HG03378 (cell line): ENCODE data around the gene CMTM8.

Experiments
- ATAC-seq: cut with Tn5 transposase; IDR thresholded peaks from one replicate; pipeline ENCODE4 v1.9.1; 2021; ENCODE audit warnings: mild to moderate bottlenecking, moderate library complexity; ENCODE audit not compliant: unreplicated experiment

CMTM8 gene

DNA sequence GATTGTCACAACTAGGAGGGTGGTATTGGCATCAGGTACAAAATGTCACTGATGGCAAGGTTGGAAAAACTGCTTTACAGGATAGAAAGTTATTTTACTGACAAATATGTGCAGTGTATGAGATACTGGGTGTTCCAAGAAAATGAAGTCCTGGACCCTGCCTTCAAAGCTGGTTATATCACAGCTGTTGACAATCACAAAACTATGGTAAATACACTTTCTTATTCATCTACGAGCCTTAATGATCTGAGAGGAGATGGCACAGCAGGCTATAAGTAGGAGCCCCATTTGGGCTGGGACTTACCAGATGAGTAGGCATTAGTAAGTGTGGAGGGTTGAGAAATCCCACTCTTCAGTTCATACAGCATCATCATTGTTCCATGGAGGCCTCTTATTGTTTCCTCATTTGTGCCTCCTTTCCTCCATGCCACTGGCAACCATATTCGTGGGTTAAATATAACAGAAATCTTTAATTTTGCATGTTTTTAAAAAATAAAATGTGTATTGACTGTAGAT lies 66.9 kb downstream of the CMTM8 start:
- no peak for ATAC-seq

DNA sequence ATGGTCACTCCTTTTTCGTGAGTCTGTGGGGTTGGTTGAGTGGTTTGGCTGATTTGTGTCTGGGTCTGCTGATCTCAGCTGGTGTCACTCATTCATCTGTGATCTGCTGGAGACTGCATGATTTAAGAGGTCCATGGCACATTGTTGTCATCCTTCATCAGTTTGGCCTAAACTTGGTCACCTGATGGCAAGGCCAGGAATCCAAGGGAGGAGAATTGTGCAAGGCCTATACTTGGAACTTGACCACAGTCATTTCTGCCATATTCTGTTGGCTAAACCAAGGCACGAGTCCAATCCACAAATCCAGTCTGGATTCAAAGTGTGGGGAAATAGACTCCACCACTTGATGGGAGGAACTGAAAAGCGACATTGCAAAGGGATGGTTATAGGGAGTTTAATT lies 67.6 kb downstream of the CMTM8 start:
- ATAC-seq: no peak

DNA sequence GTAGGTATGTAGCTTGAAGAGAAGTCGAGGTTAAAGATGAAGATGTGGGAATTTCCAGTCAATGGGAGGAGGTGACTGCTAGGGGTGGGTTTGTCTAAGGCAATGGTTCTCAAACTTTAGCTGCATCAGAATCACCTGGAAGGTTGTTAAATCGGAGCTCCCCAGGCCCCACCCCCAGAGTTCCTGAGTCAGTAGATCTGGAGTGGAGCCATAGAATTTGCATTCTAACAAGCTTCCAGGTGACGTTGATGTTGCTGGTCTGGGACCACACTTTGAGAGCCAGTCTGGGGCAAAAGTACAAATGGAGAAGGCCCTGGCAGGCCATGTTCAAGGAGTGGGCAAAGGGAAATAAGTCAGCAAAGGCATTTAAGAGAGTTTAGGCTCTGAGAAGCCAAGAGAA lies 69.1 kb downstream of the CMTM8 start:
- no peak for ATAC-seq

DNA sequence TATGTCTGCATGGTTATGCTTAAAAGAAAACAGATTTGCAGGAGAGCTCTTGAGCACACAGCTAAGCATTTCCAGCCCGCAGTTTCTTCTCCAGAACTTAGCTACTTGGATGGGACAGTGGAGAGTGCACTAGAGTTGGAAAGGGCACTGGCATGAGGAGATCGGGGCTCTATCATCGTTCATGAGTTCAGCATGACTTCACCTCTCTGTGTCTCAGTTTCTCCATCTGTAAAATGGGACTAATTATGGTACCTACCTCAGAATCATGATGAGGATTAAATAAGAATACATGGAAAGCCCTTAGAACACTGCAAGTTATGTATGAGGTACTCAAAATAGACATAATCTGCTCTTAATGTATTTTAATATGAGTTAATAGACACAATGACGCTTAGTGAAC lies 69.9 kb downstream of the CMTM8 start:
- no peak for ATAC-seq

DNA sequence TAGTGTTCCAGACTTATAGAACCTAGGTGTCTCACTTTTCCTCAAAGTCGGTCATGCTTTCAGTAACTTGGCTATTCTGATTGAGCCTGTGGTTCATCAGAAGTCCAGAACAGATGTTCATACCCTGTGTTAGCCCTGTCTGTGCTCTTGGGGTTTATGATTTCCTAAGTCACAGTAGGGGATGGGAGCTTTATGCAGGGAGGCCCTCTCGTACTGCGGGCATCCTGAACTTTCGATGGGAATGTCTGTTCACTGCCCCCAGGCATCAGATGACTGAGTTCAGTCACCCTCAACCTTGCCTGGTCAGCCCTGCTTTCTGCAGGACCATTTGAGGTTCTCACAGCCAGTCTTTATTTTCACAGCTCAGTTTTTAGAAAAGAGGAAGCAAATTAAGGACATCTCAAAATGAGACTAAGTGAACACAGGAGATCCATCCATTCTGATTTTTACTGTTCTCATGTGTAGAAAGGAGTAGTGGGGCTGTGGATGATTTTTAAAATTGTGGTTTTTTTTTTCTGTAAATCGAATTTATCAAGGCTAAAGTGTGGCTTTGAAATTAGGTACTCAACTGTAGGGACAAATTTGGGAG lies 71.3 kb downstream of the CMTM8 start:
- ATAC-seq: no peak

DNA sequence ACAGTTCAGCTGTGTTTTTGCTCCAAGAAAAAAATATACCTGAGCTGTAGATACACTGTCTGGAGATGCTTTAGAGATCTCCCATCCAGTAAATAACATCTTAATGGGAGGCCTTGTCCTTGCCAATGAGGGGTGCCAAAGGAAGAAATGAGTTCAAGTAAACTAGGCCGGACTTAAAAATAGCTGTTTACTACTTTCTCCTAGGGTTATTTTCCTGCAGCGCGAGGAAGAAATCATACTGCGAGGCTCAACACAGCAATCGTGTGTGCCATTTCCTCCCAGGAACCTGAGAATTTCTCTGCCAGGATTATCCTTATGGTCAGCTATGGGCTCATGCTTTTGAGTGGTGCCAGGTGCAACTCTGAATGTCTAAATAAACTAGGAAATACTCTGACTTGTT lies 71.9 kb downstream of the CMTM8 start:
- no peak for ATAC-seq

DNA sequence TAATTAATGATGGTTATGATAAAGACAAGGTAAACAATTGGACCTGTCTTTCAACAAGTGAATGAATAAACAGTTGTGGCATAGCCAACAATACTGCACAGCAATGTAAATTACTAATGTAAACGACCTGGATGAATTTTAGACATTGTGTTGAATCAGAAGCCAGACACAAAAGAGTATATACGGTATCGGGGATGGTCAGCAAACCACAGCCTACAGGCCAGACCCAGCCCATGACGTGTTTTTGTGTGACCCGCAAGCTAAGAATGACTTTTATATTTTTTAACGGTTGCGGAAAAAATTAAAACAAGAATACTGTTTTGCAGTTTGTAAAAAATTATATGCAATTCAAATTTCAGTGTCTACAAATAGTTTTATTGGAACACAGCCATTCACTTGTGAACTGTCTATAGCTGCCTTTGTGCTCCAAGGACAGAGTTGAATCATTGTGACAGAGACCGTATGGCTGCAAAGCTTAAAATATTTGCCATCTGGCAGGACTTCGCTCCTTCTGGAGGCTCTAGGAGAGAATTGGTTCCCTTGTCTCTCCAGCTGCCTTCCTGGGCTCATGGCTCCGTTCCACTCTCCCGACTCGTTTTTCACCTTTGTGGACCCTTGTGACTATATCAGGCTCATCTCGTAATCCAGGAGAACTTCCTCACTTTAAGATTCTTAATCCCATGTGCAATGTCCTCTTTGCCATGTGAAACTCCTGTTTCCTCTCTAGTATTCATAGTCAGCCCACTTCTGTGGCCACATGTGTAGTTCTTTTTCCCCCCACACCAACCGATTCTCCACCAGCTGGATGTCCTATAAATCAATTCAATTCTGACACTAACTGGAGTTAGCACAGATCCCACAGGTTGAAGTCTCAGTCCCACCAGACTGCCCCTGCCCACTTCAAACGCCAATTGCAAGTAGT lies 72.7 kb downstream of the CMTM8 start:
- ATAC-seq: no peak

DNA sequence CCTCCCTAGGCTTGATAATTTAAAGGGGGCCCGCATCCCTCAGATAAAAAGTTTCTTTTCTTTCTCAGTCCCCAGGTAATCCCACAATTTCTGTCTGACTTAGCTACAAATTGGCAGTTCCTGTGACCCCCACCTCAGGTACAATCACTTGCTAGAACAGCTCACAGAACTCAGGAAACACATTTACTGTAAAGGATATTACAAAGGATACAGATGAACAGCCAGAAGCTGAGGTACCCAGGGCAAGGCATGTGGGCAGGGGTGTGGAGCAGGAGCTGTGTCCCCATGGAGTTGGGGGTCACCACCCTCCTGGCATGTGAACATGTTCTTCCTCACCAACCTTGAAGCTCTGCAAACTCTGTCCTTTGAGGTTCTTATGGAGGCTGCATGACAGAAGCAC lies 73.8 kb downstream of the CMTM8 start:
- no peak for ATAC-seq

DNA sequence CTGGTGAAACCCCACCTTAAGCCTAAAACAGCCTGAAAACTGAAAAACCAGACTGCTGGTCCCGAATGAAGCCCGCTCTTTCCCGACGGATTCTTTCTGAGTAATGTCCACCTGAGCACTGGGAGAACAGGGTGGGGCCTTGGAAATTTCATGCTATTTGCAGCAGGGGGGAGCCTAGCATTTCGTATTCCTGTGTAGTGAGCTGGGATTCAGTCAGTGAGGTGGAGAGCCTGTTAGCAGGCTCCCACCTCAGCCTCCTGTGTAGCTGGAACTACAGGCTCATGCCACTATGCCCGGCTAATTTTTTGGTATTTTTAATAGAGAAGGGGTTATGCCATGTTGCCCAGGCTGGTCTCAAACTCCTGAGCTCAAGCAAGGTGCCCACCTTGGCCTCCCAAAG lies 74.7 kb downstream of the CMTM8 start:
- no peak for ATAC-seq

DNA sequence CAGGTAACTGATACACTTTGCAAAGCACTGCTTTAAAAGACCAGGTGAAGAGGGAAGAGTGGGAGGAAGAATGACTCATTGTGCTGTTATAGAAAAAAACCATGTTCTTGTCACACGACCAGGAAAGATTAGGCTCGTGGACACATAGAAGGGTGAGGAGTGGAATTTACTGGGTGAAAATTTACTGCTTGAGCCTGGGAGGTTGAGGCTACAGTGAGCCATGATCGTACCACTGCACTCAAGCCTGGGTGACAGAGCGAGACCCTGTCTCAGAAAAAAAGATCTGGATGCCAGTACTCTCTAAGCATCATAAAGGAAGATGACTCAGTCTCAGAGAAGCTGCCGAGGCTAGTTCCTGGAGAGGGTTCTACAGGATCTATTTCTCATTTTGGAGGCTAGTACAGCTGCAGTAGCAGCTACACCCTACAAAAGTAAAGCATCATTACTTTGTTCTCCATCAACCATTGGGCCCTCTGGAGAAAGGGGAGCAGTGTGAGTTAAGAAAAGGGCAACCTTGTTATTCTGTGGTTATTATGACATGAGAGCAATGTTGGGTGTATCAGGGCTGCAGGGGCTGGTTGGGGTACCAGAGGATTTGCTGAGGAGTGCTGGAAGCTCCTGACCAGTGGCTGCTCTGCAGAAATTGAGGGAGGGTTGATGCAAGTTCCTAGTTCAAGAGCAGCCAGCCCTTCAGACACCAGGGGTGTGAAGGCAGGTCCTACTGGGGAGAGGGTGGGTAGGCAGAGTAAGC lies 75.4 kb downstream of the CMTM8 start:
- ATAC-seq: no peak

DNA sequence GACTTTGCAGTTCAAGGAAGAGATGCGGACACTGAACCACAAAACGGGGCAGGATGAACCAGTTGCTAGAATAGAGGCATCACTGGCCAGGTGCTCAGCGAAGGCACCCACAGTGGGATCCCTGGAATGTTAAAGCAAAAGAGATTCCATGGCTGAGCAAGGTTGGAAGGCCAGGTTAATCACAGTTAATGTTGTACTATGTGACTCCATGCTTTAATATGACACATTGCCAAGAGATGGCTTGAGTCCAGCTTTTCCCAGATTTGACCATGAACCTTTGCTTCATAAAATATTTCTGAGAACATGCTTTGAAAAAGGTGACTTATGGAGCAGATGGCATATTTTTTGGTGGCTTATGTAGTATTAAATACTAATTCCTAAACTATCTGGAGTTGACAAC lies 77.0 kb downstream of the CMTM8 start:
- ATAC-seq: no peak

DNA sequence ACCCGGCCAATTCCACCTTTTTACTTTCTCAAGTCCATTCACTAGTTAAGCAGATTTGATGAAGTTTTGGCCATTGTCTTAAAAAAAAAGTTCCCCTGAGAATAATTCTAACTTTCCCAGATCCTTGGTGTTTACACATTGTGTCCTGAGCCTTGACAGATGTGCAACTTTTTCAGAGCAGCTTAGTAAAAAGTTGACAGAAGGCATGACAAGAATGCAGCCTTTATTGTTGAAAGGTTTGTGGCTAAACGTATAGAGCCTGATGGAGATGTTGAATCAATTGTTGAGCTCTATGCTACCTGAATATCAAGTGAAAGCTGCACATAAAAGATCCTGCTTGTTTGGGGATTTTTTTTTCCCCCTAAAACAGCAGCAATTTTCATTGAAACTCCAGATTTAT lies 77.8 kb downstream of the CMTM8 start:
- ATAC-seq: no peak

DNA sequence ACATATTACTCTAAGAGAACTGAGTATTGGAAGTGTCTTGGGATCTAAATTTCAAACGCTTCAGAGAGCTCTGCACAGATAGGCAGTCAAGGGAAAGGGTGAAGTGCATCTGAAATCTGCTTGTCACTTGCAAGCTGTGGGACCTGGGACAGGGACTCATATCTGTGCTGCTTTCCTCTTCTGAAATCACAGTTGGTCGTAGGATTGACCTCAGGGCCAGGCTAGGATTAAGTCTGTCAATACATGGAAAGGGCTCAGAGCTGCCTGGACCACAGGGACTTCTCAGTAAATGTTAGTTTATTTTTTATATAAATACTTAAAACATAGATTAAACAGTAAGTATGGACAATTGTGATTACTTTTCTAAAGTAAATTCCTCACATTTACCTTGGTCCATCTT lies 78.5 kb downstream of the CMTM8 start:
- no peak for ATAC-seq

DNA sequence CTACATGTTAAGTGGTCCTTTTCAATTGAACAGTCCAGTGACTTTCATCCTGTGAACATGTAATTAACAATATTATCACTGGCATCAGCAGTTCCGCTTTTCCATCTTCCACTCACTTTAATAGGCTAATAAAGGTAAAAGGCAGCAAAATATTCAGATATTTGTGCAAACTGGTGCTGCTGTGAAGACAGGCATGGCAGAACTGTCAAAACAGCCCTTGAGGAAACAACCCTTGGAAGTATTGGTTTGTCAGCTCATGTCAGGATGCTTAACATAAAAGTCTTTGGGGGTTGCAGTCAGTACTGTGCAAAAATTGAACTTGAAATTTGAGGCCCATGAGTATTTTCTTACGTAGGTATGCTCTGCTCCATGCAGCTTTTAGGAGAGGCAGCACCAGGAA lies 81.1 kb downstream of the CMTM8 start:
- no peak for ATAC-seq

DNA sequence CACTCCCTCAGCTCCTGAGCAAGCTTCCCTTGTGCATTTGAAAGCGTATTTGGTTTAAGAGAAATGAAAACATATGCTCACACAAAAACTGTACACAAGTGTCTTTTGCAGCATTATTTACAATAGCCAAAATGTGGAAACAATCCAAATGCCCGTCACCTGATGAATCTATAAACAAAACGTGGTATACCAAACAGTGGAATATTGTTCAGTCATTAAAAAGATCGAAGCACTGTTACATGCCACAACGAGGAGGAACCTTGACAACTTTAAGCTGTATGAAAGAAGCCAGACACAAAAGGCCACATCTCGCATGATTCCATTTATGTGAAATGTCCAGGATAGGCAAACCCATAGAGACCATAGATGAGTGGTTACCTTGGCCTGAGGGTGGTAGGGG lies 81.6 kb downstream of the CMTM8 start:
- no peak for ATAC-seq

DNA sequence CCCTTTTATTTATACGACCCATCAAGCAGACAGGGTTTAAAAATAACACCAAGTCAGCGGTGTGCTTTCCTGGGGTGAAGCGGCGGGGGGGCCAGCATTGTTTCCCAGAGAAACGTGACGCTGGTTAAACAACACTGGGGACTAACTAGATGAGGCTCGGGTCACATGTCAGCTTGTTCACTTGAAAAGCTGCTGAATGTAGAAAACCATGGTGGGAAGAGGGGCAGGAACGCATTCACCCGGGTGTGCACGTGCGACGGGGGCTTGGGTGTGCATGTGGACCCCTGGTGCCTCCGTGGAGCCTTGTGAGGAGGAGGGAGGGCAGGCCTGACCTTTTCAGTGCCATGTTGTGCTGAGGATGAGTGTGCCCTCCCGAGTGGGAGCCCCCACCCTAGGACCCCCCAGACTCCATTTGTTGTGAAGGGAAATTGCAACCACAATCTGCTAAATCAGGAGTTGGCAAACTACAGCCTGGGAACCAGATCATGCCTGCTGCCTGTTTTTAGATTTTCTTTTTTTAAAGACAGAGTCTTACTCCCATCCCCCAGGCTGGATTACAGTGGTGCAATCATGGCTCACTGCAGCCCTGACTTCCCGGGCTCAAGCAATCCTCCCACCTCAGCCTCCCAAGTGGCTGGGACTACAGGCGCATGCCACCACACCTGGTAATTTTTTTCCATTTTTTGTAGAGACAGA lies 82.8 kb downstream of the CMTM8 start:
- no peak for ATAC-seq

DNA sequence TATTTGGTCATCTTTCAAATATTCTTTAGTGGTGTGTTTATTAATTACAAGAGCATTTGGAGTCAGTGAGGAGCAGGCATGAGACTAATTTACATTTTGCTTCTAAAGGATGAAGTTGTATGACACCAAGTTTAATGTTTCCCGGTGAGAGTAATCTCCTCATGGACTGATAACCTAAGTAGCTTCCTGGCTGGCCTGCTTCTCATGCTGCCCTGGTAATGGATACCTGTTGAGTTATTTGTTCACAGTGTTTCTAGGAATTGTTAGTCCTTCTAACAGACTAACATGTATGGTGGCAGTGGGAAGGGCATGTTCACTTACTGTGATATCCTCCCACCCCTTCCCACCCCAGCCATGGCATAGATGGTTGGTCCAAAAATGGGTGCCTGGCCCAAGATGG lies 83.8 kb downstream of the CMTM8 start:
- no peak for ATAC-seq

DNA sequence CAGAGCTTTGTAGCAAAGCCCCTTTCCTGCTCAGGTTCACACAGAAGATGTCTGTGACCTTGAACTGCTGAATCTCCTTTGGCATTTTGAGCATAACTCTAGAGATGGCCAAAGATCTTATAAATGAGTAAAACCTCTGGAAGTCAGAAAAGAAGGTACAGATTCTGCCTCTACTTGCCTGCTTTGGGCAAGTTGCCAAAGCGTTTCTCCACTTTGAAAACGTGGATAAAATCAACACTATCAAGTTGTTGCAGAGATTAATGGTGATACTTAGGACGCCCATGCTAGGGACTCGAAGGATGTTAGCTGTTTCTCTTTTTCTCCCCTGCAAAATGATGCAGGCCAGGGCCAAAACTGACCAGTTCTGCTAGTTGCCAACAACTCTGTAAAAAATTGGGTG lies 85.1 kb downstream of the CMTM8 start:
- no peak for ATAC-seq

DNA sequence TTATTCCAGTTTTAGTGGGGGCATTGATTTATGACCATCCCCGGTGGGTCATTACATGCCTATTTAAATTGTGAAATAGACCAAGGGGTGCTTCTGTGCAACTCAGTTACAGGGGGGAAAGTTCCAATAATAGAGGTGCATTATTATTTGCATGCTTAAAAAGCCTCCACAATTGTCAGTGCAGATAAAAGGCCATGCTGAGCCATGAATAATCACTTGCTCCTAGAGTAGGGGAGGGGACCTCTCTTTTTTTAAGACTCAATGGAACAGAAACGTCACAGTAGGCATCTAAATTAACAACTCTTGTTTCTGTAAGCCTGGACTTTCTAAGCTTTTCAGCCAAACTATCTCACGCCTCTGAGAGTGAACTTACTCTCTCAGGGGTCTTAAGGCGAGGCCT lies 86.7 kb downstream of the CMTM8 start:
- ATAC-seq: no peak

DNA sequence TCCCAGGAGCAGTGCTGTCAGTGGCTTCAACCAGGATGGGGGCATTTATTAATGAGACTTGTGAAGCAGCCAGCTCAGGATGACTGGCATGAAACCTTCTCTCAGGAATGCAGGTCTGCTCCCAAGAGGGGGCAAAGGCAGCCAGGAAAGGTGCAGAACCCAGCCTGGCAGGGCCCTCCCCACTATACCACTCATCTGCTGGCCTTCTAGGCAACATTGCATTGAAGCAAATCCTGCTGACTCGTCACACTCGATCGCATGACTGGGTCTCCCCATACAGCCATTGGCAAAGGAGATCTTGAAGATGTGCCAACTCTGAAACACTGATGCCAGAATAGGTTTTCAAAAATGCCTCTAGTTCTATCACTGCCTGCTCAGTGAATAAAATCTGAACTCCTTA lies 87.4 kb downstream of the CMTM8 start:
- no peak for ATAC-seq

DNA sequence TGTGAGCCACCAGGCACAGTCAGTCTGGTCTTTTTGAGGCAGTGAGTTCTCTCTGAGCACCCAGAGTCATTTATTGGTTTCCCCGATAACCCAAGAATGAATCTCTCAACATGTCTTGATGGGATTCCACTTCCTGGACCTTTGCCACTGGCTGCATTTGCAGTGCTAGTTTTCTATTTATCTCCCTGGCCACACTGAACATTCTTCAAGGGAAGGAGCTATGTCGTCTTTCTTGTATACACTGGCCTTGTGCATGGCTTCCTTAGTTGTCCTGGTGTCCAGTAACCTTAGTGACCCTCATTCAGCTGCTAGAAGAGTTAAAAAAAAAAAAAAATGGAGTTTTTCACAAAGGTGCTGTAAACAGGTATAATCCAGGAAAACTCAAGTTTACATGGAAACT lies 88.3 kb downstream of the CMTM8 start:
- ATAC-seq: no peak
